NCI-H748 treated with DMSO at 0.1 percent for 48 hours (cell line): ENCODE results near the gene SLC35G1.

Source experiments
- DNase-seq: peaks from one replicate; lab custom pipeline; 2025; lab: John Stamatoyannopoulos, UW

SLC35G1 gene

DNA sequence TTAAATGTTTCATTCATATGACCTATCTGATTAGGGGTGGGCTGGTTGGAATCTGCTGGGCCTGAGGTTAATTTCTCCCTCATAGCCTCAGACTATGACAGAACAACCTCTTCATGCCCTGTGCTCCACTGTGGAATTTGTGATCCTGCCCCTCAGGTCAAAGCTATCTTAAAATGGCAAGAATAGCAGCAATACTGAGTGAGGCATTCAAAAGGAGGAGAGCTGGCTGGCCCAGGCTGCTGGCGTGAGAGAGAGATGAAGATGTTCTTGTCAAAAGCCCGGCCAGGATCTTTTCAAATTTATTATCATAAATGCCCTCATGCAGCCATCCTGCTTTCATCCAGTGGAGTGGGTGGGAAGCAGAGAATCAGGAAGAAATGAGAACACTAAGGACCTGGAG lies 58.1 kb downstream of the SLC35G1 start:
- no peak for DNase-seq
